ENCODE measurements around the gene TMOD2. TPM values are rescaled to one million over a fixed set of nuclear protein-coding genes. Genes with fewer than 3 reads are reported as not detected.
"Not testable (repeated sequence)": the region's sequence is repeated elsewhere in the genome, so short reads cannot be mapped to it uniquely, and the experiment has no call there.

The TMOD2 gene
- total and polyA plus RNA-seq, 7 donors, result 0.49 to 5.8 (median 2.1) TPM

GRCh38 chr15:51780636-51781035 lies 29.2 kb downstream of the TMOD2 start:
- intact Hi-C loops (cut with DNase I), result no loop called here
- Histone ChIP-seq H3K4me3 (no peak overlapping the region), H3K27ac (no peak overlapping the region), H3K9me3 (no peaks in the 10 kb centered on the region), H3K4me1 (no peaks in the 10 kb centered on the region), H3K27me3 (ENCODE audit: insufficient read depth in 3 of 3, low read length in 2 of 3) (no peaks in the 10 kb centered on the region), H3K36me3 (ENCODE audit: insufficient read depth in 1 of 2, low read depth in 1 of 2) (peaks cover 0 to 39% of the 10 kb centered on the region in 2 donors)
- DNase-seq, result no peak
- ATAC-seq, result no peak
- TF ChIP-seq CTCF (IDR thresholded peaks at IDR 0.05), result no peak
- 82 to 89% (median 88%) methylated on average over 1 of the region's 1 CpG for WGBS, 3 donors

GRCh38 chr15:51781506-51781905 lies 30.1 kb downstream of the TMOD2 start:
- Histone ChIP-seq H3K36me3 (ENCODE audit: insufficient read depth in 1 of 2, low read depth in 1 of 2) (peaks cover 0 to 39% of the 10 kb centered on the region in 2 donors), H3K9me3 (no peaks in the 10 kb centered on the region), H3K4me1 (no peaks in the 10 kb centered on the region), H3K27me3 (ENCODE audit: insufficient read depth in 3 of 3, low read length in 2 of 3) (no peaks in the 10 kb centered on the region), H3K4me3 (no peak overlapping the region), H3K27ac (no peak overlapping the region)
- WGBS, 3 donors, result 45 to 83% (median 56%) methylated on average over 2 of the region's 2 CpGs
- ATAC-seq, result no peak
- intact Hi-C loops (cut with DNase I), result no loop called here
- TF ChIP-seq CTCF (IDR thresholded peaks at IDR 0.05), result no peak
- no peak for DNase-seq

- intact Hi-C loops (cut with DNase I), result no loop called here
Observed at GRCh38 chr15:51782357-51782896, 31.0 kb downstream of the TMOD2 start.

GRCh38 chr15:51783967-51784366 lies 32.6 kb downstream of the TMOD2 start:
- intact Hi-C loops (cut with DNase I), result no loop called here
- no peak for TF ChIP-seq CTCF (IDR thresholded peaks at IDR 0.05)
- DNase-seq, result no peak
- Histone ChIP-seq H3K27ac (no peak overlapping the region), H3K4me3 (no peak overlapping the region), H3K9me3 (no peaks in the 10 kb centered on the region), H3K4me1 (no peaks in the 10 kb centered on the region), H3K36me3 (ENCODE audit: insufficient read depth in 1 of 2, low read depth in 1 of 2) (peaks cover 0 to 44% of the 10 kb centered on the region in 2 donors), H3K27me3 (ENCODE audit: insufficient read depth in 3 of 3, low read length in 2 of 3) (no peaks in the 10 kb centered on the region)
- no peak for ATAC-seq
- WGBS, 3 donors, result 88 to 92% (median 91%) methylated on average over 3 of the region's 3 CpGs

More at GRCh38 chr15:51782357-51782896, 31.0 kb downstream of the TMOD2 start:
- no peak for TF ChIP-seq CTCF (IDR thresholded peaks at IDR 0.05)
- DNase-seq (no peak), ATAC-seq (no peak)
- WGBS, 3 donors, result 79 to 84% (median 82%) methylated on average over 7 of the region's 7 CpGs
- Histone ChIP-seq H3K4me3 (no peak overlapping the region), H3K27me3 (ENCODE audit: insufficient read depth in 3 of 3, low read length in 2 of 3) (no peaks in the 10 kb centered on the region), H3K27ac (no peak overlapping the region), H3K4me1 (no peaks in the 10 kb centered on the region), H3K9me3 (no peaks in the 10 kb centered on the region), H3K36me3 (ENCODE audit: insufficient read depth in 1 of 2, low read depth in 1 of 2) (peaks cover 0 to 45% of the 10 kb centered on the region in 2 donors)

- intact Hi-C loops (cut with DNase I); H3K4me3 ChIP-seq; H3K9me3 ChIP-seq; ATAC-seq; H3K4me1 ChIP-seq; H3K27me3 ChIP-seq (ENCODE audit: insufficient read depth in 3 of 3, low read length in 2 of 3); DNase-seq; H3K27ac ChIP-seq: not testable (repeated sequence)
- peaks cover 0 to 28% of the 10 kb centered on the region in 2 donors for H3K36me3 ChIP-seq (ENCODE audit: insufficient read depth in 1 of 2, low read depth in 1 of 2)
- WGBS, 3 donors, result 93 to 96% (median 95%) methylated on average over 11 of the region's 11 CpGs
Observed at GRCh38 chr15:51787130-51787529, 35.7 kb downstream of the TMOD2 start.

- intact Hi-C loops (cut with DNase I); H3K27me3 ChIP-seq (ENCODE audit: insufficient read depth in 3 of 3, low read length in 2 of 3); H3K4me1 ChIP-seq; H3K27ac ChIP-seq; DNase-seq; H3K36me3 ChIP-seq (ENCODE audit: insufficient read depth in 1 of 2, low read depth in 1 of 2); H3K9me3 ChIP-seq; H3K4me3 ChIP-seq; ATAC-seq: not testable (repeated sequence)
- 95 to 98% (median 97%) methylated on average over 4 of the region's 4 CpGs for WGBS, 3 donors
Observed at GRCh38 chr15:51792474-51792873, 41.1 kb downstream of the TMOD2 start.

Data from psoas muscle (tissue), 8 donors.